ENCODE measurements around the gene BTBD7. TPM values are rescaled to one million over a fixed set of nuclear protein-coding genes. Genes with fewer than 3 reads are reported as not detected.

BTBD7 gene
- total RNA-seq, 1 experiment from 2014 or later = 30.8 TPM

GRCh38 chr14:93346926-93347721 lies 14.3 kb upstream of the BTBD7 start, which contains the start of gene COX8C:
Gene COX8C, plus strand, starts transcription at chr14:93347182. Its CDS starts 87 bp downstream, at chr14:93347269.
- ATAC-seq (peak; percentile 81), DNase-seq (ENCODE audit: low read depth, low spot score) (no peak)
- Histone ChIP-seq H3K79me2 (ENCODE audit: insufficient read depth, low read length) (no peaks in the 10 kb centered on the region), H3K9me3 (ENCODE audit: control insufficient read depth in 1 of 2, insufficient read depth in 1 of 2, low read depth in 1 of 2, low read length in 2 of 2) (no peaks in the 10 kb centered on the region), H3K4me2 (ENCODE audit: low read length) (no peak within 1 kb of the TSS), H3K9me2 (ENCODE audit: insufficient read depth) (no peaks in the 10 kb centered on the region), H3K9ac (ENCODE audit: low read length) (no peak within 1 kb of the TSS), H2AFZ (ENCODE audit: low read depth, low read length, poor library complexity, severe bottlenecking) (no peak within 1 kb of the TSS), H3K36me3 (ENCODE audit: control insufficient read depth in 1 of 2, insufficient read depth in 2 of 2, low read length in 2 of 2) (no peaks in the 10 kb centered on the region), H3K4me1 (ENCODE audit: control insufficient read depth in 1 of 2, insufficient read depth in 2 of 2, low read length in 2 of 2) (no peaks in the 10 kb centered on the region), H3K27ac (ENCODE audit: low read depth, low read length) (no peak within 1 kb of the TSS), H3K4me3 (replicated peaks in 1 of 2; ENCODE audit: low read depth in 1 of 2, low read length in 2 of 2) (no peak within 1 kb of the TSS), H3K27me3 (ENCODE audit: insufficient read depth, low read length) (no peaks in the 10 kb centered on the region), H4K20me1 (ENCODE audit: insufficient read depth) (no peaks in the 10 kb centered on the region)
- BruUV-seq (replicated peaks) = no TSS peak
- TF ChIP-seq, protein P1, sequence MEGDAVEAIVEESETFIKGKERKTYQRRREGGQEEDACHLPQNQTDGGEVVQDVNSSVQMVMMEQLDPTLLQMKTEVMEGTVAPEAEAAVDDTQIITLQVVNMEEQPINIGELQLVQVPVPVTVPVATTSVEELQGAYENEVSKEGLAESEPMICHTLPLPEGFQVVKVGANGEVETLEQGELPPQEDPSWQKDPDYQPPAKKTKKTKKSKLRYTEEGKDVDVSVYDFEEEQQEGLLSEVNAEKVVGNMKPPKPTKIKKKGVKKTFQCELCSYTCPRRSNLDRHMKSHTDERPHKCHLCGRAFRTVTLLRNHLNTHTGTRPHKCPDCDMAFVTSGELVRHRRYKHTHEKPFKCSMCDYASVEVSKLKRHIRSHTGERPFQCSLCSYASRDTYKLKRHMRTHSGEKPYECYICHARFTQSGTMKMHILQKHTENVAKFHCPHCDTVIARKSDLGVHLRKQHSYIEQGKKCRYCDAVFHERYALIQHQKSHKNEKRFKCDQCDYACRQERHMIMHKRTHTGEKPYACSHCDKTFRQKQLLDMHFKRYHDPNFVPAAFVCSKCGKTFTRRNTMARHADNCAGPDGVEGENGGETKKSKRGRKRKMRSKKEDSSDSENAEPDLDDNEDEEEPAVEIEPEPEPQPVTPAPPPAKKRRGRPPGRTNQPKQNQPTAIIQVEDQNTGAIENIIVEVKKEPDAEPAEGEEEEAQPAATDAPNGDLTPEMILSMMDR (IDR thresholded peaks at IDR 0.05 in 2 of 3, conservative IDR thresholded peaks at IDR 0.05 in 1 of 3; ENCODE audit: borderline replicate concordance in 1 of 3, insufficient read depth in 1 of 3, low read depth in 2 of 3, low read length in 2 of 3) = peak in 2 of 3 experiments; percentile 29 to 37; a peak in 3 of 6 replicates
- TF ChIP-seq SP1 (IDR thresholded peaks at IDR 0.05; ENCODE audit: low read depth) = no peak
- no peak for TF ChIP-seq FOSL1 (IDR thresholded peaks at IDR 0.05; ENCODE audit: low read depth)
- CTCF ChIA-PET = interaction anchor here (0.6 kb wide), 1 partner anchor 85 kb away, joined by 4 read pairs; no protein-coding TSS in a partner anchor
- intact Hi-C loops (cut with micrococcal nuclease) = no loop called here
- RAD21 ChIA-PET (ENCODE audit: low non-redundant PET in 1 of 2, low total read pairs in 2 of 2, uncharacterized antibody in 2 of 2, unreplicated experiment in 2 of 2) = no interaction called here
- POLR2A ChIA-PET = no interaction called here

- intact Hi-C loops (cut with micrococcal nuclease) = no loop called here
- H4K20me1 ChIP-seq (ENCODE audit: insufficient read depth) = no peaks in the 10 kb centered on the region
- H3K9me2 ChIP-seq (ENCODE audit: insufficient read depth) = no peaks in the 10 kb centered on the region
- no peaks in the 10 kb centered on the region for H3K36me3 ChIP-seq (ENCODE audit: control insufficient read depth in 1 of 2, insufficient read depth in 2 of 2, low read length in 2 of 2)
- BruUV-seq (replicated peaks) = no TSS peak
- ChIA-PET CTCF (no interaction called here), POLR2A (no interaction called here), RAD21 (ENCODE audit: low non-redundant PET in 1 of 2, low total read pairs in 2 of 2, uncharacterized antibody in 2 of 2, unreplicated experiment in 2 of 2) (no interaction called here)
- H2AFZ ChIP-seq (ENCODE audit: low read depth, low read length, poor library complexity, severe bottlenecking) = no peak overlapping the region
- no peaks in the 10 kb centered on the region for H3K27me3 ChIP-seq (ENCODE audit: insufficient read depth, low read length)
- H3K4me2 ChIP-seq (ENCODE audit: low read length) = no peak overlapping the region
- H3K79me2 ChIP-seq (ENCODE audit: insufficient read depth, low read length) = no peaks in the 10 kb centered on the region
- no peak overlapping the region for H3K4me3 ChIP-seq (replicated peaks in 1 of 2; ENCODE audit: low read depth in 1 of 2, low read length in 2 of 2)
- no peak for DNase-seq (ENCODE audit: low read depth, low spot score)
- no peak overlapping the region for H3K27ac ChIP-seq (ENCODE audit: low read depth, low read length)
- H3K9ac ChIP-seq (ENCODE audit: low read length) = no peak overlapping the region
- no peaks in the 10 kb centered on the region for H3K9me3 ChIP-seq (ENCODE audit: control insufficient read depth in 1 of 2, insufficient read depth in 1 of 2, low read depth in 1 of 2, low read length in 2 of 2)
- no peak for ATAC-seq
- no peaks in the 10 kb centered on the region for H3K4me1 ChIP-seq (ENCODE audit: control insufficient read depth in 1 of 2, insufficient read depth in 2 of 2, low read length in 2 of 2)
- TF ChIP-seq, protein P1 (IDR thresholded peaks at IDR 0.05 in 2 of 3, conservative IDR thresholded peaks at IDR 0.05 in 1 of 3; ENCODE audit: borderline replicate concordance in 1 of 3, insufficient read depth in 1 of 3, low read depth in 2 of 3, low read length in 2 of 3) = no peak
- TF ChIP-seq POLR2A (IDR thresholded peaks at IDR 0.05; ENCODE audit: borderline replicate concordance, extremely low read depth, insufficient read depth, insufficient read length) (no peak), POLR2AphosphoS5 (IDR thresholded peaks at IDR 0.05; ENCODE audit: low read depth, low read length) (no peak), ZFX (IDR thresholded peaks at IDR 0.05) (no peak), JUND (IDR thresholded peaks at IDR 0.05) (no peak), FOSL1 (IDR thresholded peaks at IDR 0.05; ENCODE audit: low read depth) (no peak), RAD21 (IDR thresholded peaks at IDR 0.05; ENCODE audit: low read depth) (no peak), TCF7L2 (IDR thresholded peaks at IDR 0.05; ENCODE audit: borderline replicate concordance, extremely low read depth, insufficient read depth, insufficient read length) (no peak)
- TF ChIP-seq, protein P2, sequence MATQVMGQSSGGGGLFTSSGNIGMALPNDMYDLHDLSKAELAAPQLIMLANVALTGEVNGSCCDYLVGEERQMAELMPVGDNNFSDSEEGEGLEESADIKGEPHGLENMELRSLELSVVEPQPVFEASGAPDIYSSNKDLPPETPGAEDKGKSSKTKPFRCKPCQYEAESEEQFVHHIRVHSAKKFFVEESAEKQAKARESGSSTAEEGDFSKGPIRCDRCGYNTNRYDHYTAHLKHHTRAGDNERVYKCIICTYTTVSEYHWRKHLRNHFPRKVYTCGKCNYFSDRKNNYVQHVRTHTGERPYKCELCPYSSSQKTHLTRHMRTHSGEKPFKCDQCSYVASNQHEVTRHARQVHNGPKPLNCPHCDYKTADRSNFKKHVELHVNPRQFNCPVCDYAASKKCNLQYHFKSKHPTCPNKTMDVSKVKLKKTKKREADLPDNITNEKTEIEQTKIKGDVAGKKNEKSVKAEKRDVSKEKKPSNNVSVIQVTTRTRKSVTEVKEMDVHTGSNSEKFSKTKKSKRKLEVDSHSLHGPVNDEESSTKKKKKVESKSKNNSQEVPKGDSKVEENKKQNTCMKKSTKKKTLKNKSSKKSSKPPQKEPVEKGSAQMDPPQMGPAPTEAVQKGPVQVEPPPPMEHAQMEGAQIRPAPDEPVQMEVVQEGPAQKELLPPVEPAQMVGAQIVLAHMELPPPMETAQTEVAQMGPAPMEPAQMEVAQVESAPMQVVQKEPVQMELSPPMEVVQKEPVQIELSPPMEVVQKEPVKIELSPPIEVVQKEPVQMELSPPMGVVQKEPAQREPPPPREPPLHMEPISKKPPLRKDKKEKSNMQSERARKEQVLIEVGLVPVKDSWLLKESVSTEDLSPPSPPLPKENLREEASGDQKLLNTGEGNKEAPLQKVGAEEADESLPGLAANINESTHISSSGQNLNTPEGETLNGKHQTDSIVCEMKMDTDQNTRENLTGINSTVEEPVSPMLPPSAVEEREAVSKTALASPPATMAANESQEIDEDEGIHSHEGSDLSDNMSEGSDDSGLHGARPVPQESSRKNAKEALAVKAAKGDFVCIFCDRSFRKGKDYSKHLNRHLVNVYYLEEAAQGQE (IDR thresholded peaks at IDR 0.05; ENCODE audit: low read depth) = no peak
Measured at GRCh38 chr14:93343797-93344196, 11.0 kb upstream of the BTBD7 start.
